SK-N-SH treated with all-trans-retinoic acid at 6 μM for 48 hours (cell line): ENCODE measurements around the gene CLIP3.

Experiments
- CREB5 ChIP-seq: fragments of 250-450 bp; sonication (Bioruptor Pico); IDR thresholded peaks from 2 replicates; pipeline ENCODE4 v1.5.1; 2020; ENCODE audit warnings: low read depth, mild to moderate bottlenecking, moderate library complexity
- TOX ChIP-seq: fragments of 250-450 bp; sonication (Bioruptor Pico); IDR thresholded peaks from 2 replicates; pipeline ENCODE4 v1.8.0; 2021; ENCODE audit warnings: mild to moderate bottlenecking, moderate library complexity, borderline replicate concordance

DNA sequence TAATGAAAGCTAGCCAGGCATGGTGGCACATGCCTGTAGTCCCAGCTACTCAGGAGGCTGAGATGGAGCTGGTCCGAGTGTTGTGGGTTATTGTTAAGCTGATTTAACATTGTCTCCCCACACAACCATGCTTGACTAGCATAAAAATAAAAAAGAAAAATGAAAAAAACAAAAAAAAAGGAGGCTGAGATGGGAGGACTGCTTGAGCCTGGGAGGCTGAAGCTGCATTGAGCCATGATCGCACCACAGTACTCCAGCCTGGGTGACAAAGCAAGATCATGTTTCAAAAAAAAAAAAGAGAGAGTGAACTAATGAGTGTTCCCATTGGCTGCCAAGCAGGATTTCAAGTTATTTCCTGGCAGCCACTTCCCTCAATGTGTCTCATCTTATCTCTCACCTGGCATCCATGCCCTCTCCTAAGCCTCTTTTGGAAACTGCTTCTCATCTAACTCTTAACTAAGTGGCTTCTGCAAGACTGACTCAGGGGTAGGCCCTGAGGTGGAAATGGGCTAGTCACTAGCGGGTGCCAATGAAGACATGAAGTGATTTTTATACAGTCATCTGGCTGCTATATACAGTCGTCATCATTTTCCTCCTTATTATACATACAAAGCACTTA is 16.5 kb upstream of the CLIP3 start:
- no peak for TF ChIP-seq TOX (CRISPR knock-in tag)
- TF ChIP-seq CREB5 (CRISPR knock-in tag): no peak
